ENCODE data around the gene GABBR1. TPM values are rescaled to one million over a fixed set of nuclear protein-coding genes. Genes with fewer than 3 reads are reported as not detected.
A peak's percentile ranks its signal among the peaks of the same experiment; 100 is the strongest.

GABBR1 gene
- total RNA-seq, 4 donors from 2014 or later, result 4.7 to 92.4 (median 16.9) TPM

DNA sequence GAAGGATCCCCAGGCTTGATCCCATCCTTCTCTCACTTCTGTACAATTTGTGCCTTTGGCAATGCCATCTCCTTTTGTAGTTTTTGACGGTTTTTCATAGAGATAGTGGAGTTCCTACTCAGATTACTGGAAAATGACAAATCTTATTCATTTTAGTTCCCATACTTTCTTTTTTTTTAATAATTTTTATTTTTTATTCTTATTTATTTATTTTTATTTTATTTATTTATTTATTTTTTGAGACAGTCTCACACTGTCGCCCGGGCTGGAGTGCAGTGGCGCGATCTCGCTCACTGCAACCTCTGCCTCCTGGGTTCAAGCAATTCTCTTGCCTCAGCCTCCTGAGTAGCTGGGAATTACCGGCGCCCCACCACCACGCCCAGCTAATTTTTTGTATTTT is 4.3 kb upstream of the GABBR1 start:
- TF ChIP-seq POLR2A (IDR thresholded peaks at IDR 0.05), result no peak
- TF ChIP-seq, protein P1, sequence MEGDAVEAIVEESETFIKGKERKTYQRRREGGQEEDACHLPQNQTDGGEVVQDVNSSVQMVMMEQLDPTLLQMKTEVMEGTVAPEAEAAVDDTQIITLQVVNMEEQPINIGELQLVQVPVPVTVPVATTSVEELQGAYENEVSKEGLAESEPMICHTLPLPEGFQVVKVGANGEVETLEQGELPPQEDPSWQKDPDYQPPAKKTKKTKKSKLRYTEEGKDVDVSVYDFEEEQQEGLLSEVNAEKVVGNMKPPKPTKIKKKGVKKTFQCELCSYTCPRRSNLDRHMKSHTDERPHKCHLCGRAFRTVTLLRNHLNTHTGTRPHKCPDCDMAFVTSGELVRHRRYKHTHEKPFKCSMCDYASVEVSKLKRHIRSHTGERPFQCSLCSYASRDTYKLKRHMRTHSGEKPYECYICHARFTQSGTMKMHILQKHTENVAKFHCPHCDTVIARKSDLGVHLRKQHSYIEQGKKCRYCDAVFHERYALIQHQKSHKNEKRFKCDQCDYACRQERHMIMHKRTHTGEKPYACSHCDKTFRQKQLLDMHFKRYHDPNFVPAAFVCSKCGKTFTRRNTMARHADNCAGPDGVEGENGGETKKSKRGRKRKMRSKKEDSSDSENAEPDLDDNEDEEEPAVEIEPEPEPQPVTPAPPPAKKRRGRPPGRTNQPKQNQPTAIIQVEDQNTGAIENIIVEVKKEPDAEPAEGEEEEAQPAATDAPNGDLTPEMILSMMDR (IDR thresholded peaks at IDR 0.05), result no peak
- Histone ChIP-seq H3K27me3 (no peaks in the 10 kb centered on the region), H3K27ac (no peak overlapping the region), H3K4me1 (peaks cover 0 to 11% (median 0%) of the 10 kb centered on the region in 4 donors), H3K36me3 (no peaks in the 10 kb centered on the region), H3K9me3 (no peaks in the 10 kb centered on the region), H3K4me3 (no peak overlapping the region)
- no peak for DNase-seq

DNA sequence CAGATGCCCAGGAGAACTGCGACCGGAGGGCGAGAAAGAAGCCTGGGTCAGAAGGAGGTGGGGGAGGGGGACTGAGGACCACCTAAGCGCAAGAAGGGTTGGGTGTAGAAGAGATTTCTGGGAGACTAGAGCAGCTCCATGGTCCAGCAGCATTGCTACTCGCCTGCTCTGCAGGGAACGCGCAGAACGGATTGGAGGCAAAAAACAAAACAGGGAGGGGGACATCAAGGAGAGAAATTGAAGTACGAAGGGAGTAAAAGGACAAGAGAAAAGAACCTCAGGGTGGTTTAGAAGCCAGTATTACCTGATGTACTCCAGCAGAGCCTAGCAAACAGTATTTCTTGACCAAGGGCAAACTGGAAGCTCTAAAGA is 537 bp upstream of the GABBR1 start:
- peaks cover 0 to 31% (median 7%) of the 10 kb centered on the region in 4 donors for H3K4me1 ChIP-seq
- no peak for TF ChIP-seq POLR2A (IDR thresholded peaks at IDR 0.05)
- TF ChIP-seq, protein P1 (IDR thresholded peaks at IDR 0.05), result no peak
- H3K36me3 ChIP-seq, result no peaks in the 10 kb centered on the region
- no peaks in the 10 kb centered on the region for H3K9me3 ChIP-seq
- no peak for DNase-seq
- peak overlapping the region; percentile 62 to 85 (median 73) for H3K4me3 ChIP-seq
- peak overlapping the region in 3 of 4 donors; percentile 74 to 83 (median 80) for H3K27ac ChIP-seq
- no peaks in the 10 kb centered on the region for H3K27me3 ChIP-seq

DNA sequence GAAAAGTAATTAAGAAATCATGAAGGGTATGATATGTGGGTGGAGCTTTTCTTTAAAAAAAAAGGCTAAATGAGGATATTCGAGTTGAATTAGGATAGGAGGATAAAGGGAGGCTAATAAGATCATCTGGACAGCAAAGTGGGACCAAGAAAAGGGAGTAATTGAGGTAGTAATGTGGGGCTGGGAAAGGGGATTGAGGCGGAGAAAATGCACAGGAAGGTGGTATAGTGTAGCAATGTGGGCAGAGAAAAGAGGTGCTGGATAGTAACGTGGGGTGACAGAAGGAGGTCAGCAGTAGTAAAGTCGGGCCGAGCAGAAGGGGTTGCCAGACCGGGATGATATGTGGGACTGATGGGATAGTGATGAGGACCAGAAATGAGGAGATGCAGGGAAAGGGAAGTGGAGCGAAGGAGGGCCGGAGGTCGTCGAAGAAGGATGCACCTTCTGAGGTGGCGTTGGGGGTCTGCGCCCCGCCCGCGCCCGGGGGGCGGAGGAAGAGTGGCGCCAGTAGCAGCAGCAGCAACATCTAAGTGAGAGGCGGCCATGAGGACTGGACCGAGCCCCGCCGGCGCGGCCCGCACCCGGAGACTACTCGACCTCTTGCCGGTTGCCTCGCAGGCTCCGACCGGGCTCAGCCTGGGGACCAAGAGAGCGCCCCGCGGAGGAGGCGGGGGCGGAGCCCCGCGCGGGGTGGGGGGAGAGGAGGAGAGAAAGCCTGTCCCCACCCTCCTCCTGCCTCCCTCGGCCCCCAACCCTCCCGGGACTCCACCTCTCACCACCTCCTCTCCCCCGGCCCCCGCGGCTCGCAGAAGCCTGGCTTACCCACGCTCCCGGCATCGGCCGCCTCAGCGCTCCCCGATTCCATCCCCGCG is 887 bp downstream of the GABBR1 start:
- peak overlapping the region; percentile 62 to 85 (median 73) for H3K4me3 ChIP-seq
- peak overlapping the region; percentile 74 to 83 (median 80) for H3K27ac ChIP-seq
- no peaks in the 10 kb centered on the region for H3K9me3 ChIP-seq
- DNase-seq, result peak; percentile 59 to 84 (median 71)
- H3K4me1 ChIP-seq, result peaks cover 0 to 42% (median 7%) of the 10 kb centered on the region in 4 donors
- peaks cover 0 to 6% of the 10 kb centered on the region in 2 donors for H3K27me3 ChIP-seq
- TF ChIP-seq POLR2A (IDR thresholded peaks at IDR 0.05), result no peak
- TF ChIP-seq, protein P1 (IDR thresholded peaks at IDR 0.05), result no peak
- H3K36me3 ChIP-seq, result no peaks in the 10 kb centered on the region

DNA sequence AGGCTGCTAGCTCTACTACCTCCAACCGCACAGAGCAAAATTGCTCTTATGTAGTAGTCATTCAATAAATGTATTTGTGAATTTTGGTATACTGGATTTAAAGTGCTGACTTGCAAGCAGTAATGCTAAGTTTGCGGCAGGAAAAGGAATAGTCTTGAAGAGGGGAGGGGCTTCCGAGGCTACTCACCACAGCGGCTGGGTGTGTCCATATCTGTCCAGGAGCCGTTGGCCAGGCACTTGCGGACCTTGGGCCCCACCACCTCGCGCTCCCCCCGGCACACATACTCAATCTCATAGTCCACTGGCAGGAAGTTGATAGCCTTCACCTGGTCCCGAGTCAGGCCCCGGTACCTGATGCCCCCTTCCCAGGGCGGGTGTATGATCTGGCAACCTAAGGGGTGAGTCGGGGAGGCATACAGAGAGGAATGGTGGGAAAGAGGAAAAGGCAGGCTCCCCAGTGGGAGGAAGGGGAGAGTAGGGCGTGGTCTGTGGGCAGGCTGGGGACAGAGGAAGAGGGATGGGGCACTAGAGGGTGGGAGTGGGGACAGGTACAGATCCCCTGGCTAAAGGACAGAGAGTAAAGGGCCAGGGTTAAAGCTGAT is 1.7 kb downstream of the GABBR1 start:
- no peak for DNase-seq
- H3K27me3 ChIP-seq, result peaks cover 0 to 6% of the 10 kb centered on the region in 2 donors
- H3K9me3 ChIP-seq, result no peaks in the 10 kb centered on the region
- no peak overlapping the region for H3K4me3 ChIP-seq
- H3K4me1 ChIP-seq, result peaks cover 0 to 43% (median 7%) of the 10 kb centered on the region in 4 donors
- no peak overlapping the region for H3K27ac ChIP-seq
- no peaks in the 10 kb centered on the region for H3K36me3 ChIP-seq
- TF ChIP-seq POLR2A (IDR thresholded peaks at IDR 0.05), result no peak
- TF ChIP-seq, protein P1 (IDR thresholded peaks at IDR 0.05), result no peak

DNA sequence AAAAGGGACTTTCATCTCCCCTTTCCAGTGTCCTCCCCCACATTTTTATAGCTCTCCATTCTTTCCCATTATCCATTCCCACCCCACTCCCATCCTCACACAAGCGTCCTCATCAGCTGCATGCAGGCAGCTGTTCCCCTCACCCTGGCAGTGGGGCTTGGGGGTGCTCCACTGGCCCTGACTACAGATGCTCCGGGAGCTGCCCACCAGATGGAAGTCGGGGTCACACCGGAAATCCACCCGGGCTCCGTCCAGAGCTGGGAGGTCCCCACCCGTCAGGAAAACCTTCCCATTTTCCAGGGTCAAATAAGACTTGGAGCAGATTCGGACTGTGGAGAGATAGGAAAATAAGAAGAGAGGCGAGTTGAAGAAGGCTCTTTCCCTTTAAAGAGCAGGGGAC is 2.7 kb downstream of the GABBR1 start:
- Histone ChIP-seq H3K36me3 (no peaks in the 10 kb centered on the region), H3K27me3 (peaks cover 0 to 6% of the 10 kb centered on the region in 2 donors), H3K9me3 (no peaks in the 10 kb centered on the region), H3K27ac (no peak overlapping the region), H3K4me1 (peaks cover 0 to 43% (median 7%) of the 10 kb centered on the region in 4 donors), H3K4me3 (no peak overlapping the region)
- TF ChIP-seq, protein P1 (IDR thresholded peaks at IDR 0.05), result no peak
- no peak for TF ChIP-seq POLR2A (IDR thresholded peaks at IDR 0.05)
- peak in 1 of 3 donors; percentile 30 for DNase-seq
